Chondrocyte (in vitro differentiated cells): ENCODE results near the gene CNOT10. TPM values are rescaled to one million over a fixed set of nuclear protein-coding genes. Genes with fewer than 3 reads are reported as not detected.

Experiments used
- DNase-seq: peaks from one replicate; pipeline ENCODE4 v3.0.0; 2021; ENCODE audit warnings: mixed read lengths, low spot score
- H3K27ac Mint-ChIP-seq: one replicate; pipeline ENCODE4 v1.8.0; 2021; ENCODE audit warnings: mild to moderate bottlenecking, moderate library complexity, mixed read lengths; ENCODE audit not compliant: unreplicated experiment
- H3K27me3 Mint-ChIP-seq: 2 replicates; pipeline ENCODE4 v1.8.0; 2021; ENCODE audit warnings: low read depth, mixed read lengths
- H3K36me3 Mint-ChIP-seq: 2 replicates; pipeline ENCODE4 v1.8.0; 2021; ENCODE audit warnings: low read depth, mixed read lengths
- H3K4me1 Mint-ChIP-seq: 2 replicates; pipeline ENCODE4 v1.8.0; 2021; ENCODE audit warnings: low read depth, mild to moderate bottlenecking, mixed read lengths
- H3K4me3 Mint-ChIP-seq: one replicate; pipeline ENCODE4 v1.8.0; 2021; ENCODE audit warnings: mild to moderate bottlenecking, moderate library complexity, mixed read lengths; ENCODE audit not compliant: unreplicated experiment
- H3K9me3 Mint-ChIP-seq: 2 replicates; pipeline ENCODE4 v1.8.0; 2021; ENCODE audit warnings: low read depth, mixed read lengths
- total RNA-seq: library from RNA; stranded (reverse); gene quantifications from 3 replicates; pipeline ENCODE4 v1.2.1, GENCODE V29; 2021
- TF ChIP-seq, protein P1 (sequence below): fragments of 200-600 bp; sonication (generic); IDR thresholded peaks from 2 replicates; pipeline ENCODE4 v1.5.0; 2021; ENCODE audit warnings: antibody characterized with exemption, mild to moderate bottlenecking, moderate library complexity

Gene CNOT10
- total RNA-seq, 1 donor from 2014 or later = 49.1 TPM

DNA sequence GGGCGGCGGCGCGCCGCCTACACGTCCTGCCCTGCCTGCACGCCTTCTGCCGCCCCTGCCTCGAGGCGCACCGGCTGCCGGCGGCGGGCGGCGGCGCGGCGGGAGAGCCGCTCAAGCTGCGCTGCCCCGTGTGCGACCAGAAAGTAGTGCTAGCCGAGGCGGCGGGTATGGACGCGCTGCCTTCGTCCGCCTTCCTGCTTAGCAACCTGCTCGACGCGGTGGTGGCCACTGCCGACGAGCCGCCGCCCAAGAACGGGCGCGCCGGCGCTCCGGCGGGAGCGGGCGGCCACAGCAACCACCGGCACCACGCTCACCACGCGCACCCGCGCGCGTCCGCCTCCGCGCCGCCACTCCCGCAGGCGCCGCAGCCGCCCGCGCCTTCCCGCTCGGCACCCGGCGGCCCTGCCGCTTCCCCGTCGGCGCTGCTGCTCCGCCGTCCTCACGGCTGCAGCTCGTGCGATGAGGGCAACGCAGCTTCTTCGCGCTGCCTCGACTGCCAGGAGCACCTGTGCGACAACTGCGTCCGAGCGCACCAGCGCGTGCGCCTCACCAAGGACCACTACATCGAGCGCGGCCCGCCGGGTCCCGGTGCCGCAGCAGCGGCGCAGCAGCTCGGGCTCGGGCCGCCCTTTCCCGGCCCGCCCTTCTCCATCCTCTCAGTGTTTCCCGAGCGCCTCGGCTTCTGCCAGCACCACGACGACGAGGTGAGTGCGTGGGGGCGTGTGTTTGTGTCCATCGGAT, 133.4 kb downstream of the CNOT10 start:
- Mint-ChIP-seq H3K4me3 (peak overlapping the region; percentile 51), H3K27ac (no peak overlapping the region), H3K4me1 (peaks cover 20% of the 10 kb centered on the region), H3K27me3 (peaks cover 54% of the 10 kb centered on the region), H3K36me3 (peaks cover 5% of the 10 kb centered on the region), H3K9me3 (peaks cover 6% of the 10 kb centered on the region)
- TF ChIP-seq, protein P1, sequence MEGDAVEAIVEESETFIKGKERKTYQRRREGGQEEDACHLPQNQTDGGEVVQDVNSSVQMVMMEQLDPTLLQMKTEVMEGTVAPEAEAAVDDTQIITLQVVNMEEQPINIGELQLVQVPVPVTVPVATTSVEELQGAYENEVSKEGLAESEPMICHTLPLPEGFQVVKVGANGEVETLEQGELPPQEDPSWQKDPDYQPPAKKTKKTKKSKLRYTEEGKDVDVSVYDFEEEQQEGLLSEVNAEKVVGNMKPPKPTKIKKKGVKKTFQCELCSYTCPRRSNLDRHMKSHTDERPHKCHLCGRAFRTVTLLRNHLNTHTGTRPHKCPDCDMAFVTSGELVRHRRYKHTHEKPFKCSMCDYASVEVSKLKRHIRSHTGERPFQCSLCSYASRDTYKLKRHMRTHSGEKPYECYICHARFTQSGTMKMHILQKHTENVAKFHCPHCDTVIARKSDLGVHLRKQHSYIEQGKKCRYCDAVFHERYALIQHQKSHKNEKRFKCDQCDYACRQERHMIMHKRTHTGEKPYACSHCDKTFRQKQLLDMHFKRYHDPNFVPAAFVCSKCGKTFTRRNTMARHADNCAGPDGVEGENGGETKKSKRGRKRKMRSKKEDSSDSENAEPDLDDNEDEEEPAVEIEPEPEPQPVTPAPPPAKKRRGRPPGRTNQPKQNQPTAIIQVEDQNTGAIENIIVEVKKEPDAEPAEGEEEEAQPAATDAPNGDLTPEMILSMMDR = no peak
- peak; percentile 65 for DNase-seq

DNA sequence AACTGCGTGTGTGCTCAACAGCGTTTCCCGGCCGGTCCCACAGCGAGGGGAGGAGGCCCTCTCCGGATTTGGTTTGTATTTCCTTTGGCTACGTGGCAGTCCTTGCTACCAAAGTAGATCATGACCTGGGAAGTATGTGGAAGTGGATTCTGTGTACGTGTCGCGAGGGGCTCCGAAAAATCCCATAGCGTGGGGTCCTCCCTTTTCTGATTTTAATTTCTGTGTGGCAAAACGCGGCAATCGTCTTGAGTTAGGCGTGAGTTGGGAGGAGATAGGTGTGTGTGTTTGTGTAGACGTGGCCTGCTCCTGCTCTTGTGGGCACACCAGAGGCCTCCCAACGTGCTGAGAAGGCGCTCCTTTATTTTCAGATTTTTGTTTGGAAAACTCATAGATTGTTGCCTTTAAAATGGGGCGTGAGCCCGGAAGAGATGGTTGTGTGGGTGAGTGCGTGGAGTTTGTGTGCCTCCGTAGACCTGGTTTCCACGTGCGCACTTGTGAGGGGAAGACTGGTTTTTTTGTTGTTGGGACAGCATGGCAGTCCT, 134.1 kb downstream of the CNOT10 start:
- Mint-ChIP-seq H3K27me3 (peaks cover 56% of the 10 kb centered on the region), H3K4me1 (peaks cover 20% of the 10 kb centered on the region), H3K9me3 (peaks cover 6% of the 10 kb centered on the region), H3K36me3 (peaks cover 5% of the 10 kb centered on the region), H3K4me3 (peak overlapping the region; percentile 51), H3K27ac (no peak overlapping the region)
- peak; percentile 18 for DNase-seq
- TF ChIP-seq, protein P1 = no peak

DNA sequence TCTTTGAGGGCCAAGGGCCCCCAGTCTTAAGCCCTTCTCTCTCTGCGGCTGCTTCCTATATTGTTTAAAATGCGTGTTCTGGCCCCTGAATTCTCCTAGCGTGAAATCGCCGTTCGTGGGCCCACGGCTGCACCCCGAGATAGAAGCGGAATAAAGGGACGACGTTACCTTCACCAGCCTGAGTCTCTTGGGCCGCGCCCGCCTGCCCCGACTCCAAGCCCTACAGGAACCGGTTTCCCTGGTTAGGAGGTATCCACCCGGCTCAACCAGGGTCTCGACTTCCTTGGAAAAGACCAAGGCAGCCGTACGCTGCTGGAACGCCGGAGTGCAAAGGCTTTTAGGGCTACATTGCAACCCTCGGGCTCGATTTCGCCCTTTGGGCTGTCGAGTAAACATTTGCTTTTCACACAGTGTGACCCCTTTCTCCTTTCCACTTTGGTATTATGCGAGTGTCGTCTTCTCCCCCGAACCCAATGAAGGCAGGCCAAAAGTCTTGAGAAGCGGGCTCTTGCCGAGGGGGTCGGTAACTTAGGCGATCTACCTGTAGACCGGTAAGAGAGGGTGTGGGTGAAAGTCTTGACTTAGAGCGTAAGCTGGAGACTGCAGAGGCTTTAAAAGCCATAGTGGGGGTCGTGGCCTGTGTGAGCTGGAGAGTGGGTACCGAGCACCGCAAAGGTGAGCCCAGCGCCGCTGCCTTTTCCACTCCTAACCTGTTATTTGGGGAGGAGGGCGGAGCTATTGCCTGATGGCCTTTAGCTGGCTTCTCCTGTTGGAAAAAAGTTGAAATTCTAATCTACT, 134.8 kb downstream of the CNOT10 start:
- Mint-ChIP-seq H3K27ac (no peak overlapping the region), H3K36me3 (peaks cover 5% of the 10 kb centered on the region)

DNA sequence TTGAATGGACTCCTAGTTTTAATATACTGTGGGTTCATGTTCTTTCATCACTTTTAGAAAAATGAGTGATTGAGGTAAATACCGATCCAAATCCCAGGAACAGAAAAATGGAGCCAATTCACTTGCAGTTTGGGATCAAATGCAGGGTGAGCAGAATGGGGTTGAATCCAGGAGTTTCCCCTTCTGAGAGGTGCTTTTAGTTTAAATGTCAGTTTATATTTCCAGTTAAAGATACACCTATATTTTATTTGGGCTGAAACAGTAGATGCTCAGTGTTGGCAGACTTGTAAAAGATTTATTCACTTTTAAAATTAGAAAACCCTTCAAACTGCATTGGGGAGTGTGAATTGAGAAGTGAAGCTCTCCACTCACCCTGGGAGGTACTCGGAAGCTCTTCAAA, 135.4 kb downstream of the CNOT10 start:
- H3K4me3 Mint-ChIP-seq = no peak overlapping the region
- DNase-seq = no peak
- TF ChIP-seq, protein P1 = no peak
- peaks cover 20% of the 10 kb centered on the region for H3K4me1 Mint-ChIP-seq
- H3K9me3 Mint-ChIP-seq = peaks cover 6% of the 10 kb centered on the region
- H3K27me3 Mint-ChIP-seq = peaks cover 56% of the 10 kb centered on the region
- H3K27ac Mint-ChIP-seq = no peak overlapping the region
- H3K36me3 Mint-ChIP-seq = peaks cover 5% of the 10 kb centered on the region

More for the DNA sequence above, 134.8 kb downstream of the CNOT10 start:
- Mint-ChIP-seq H3K4me1 (peaks cover 20% of the 10 kb centered on the region), H3K27me3 (peaks cover 56% of the 10 kb centered on the region), H3K9me3 (peaks cover 6% of the 10 kb centered on the region), H3K4me3 (no peak overlapping the region)
- no peak for DNase-seq
- TF ChIP-seq, protein P1 = no peak

DNA sequence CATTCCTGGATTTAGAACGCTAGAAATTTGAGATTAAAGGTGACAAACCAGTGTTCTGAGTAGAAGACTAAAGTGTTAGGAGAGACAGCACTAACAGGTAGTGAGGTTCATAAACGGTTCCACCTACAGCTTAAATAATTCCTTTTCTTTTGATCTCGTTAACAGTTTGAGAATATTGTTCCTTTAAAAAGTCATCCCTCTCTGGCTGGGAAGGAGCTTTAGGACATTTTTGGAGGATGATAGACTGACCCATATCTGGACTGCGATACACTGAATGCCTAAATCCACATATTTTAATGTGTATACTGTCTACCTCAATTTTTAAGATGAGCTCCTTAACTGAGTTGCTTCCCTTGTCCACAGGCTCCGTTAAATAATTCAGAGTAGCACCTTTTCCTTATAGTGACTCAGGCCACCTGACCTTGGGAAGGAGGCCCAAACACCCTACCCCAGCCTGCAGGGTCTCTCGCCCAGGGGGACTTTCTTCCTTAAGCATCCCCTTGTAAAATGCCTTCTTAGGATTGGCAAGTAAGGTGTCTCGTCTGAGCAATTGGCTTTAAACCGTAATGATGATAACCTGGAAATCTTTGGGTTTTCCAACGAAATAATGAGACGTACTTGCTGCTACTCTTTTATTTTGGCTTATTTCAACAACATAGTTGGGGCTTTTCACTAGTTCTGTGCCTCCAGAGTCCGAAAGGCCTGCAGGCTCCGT, 136.1 kb downstream of the CNOT10 start:
- no peak overlapping the region for H3K4me3 Mint-ChIP-seq

More for the DNA sequence above, 136.1 kb downstream of the CNOT10 start:
- peaks cover 50% of the 10 kb centered on the region for H3K27me3 Mint-ChIP-seq
- DNase-seq = no peak
- peaks cover 20% of the 10 kb centered on the region for H3K4me1 Mint-ChIP-seq
- H3K36me3 Mint-ChIP-seq = peaks cover 5% of the 10 kb centered on the region
- TF ChIP-seq, protein P1 = no peak
- H3K9me3 Mint-ChIP-seq = peaks cover 6% of the 10 kb centered on the region
- no peak overlapping the region for H3K27ac Mint-ChIP-seq
